A549 treated with AZD9567 at 1 μM for 4 hours (cell line): ENCODE data around the gene RXYLT1. TPM values are rescaled to one million over a fixed set of nuclear protein-coding genes. Genes with fewer than 3 reads are reported as not detected.

Source experiments
- total RNA-seq: library from RNA; stranded (reverse); fragments of 200-300 nt; extraction: Qiagen RNA extraction; gene quantifications from 5 replicates; pipeline ENCODE4 v1.2.3, GENCODE V29; 2022; ENCODE audit not compliant: insufficient read depth

The RXYLT1 gene
- 24.0 to 29.6 TPM (median 28.9 TPM) in 5 replicates for total RNA-seq

GRCh38 chr12:63779498-63780481, at the start of gene RXYLT1:
Gene RXYLT1 (plus strand): TSS chr12:63779909. CDS start chr12:63779961, 52 bp downstream.

GRCh38 chr12:63844391-63845341, 65.0 kb downstream of the RXYLT1 start, which contains the start of gene SRGAP1:
Gene SRGAP1 (plus strand): TSS chr12:63844700. CDS start chr12:63844817, 117 bp downstream.

Other genes starting within 250 kb of the RXYLT1 start
- 1.3 to 2.4 TPM (median 1.8 TPM) in 5 replicates for gene DPY19L2, start 111.4 kb upstream of the RXYLT1 start, total RNA-seq
- 7.7 to 12.2 TPM (median 9.7 TPM) in 5 replicates for gene SRGAP1, start 64.8 kb downstream of the RXYLT1 start, total RNA-seq